GM19240 (cell line): Measurements from ENCODE around the gene RPL41.
"Not testable (repeated sequence)": the region's sequence is repeated elsewhere in the genome, so short reads cannot be mapped to it uniquely, and the experiment has no call there.

Experiments used
- DNase-seq: peaks from one replicate; pipeline ENCODE4 v3.0.0; 2011; ENCODE audit warnings: low spot score; ENCODE audit not compliant: insufficient read length

Gene RPL41

GRCh38 chr12:56116267-56117081 lies at the start of gene RPL41:
RPL41 (plus strand) TSS chr12:56116633.
- DNase-seq = peak; percentile 41

- DNase-seq = no peak
Measured at GRCh38 chr12:56071648-56072047, 44.8 kb upstream of the RPL41 start.

DNA sequence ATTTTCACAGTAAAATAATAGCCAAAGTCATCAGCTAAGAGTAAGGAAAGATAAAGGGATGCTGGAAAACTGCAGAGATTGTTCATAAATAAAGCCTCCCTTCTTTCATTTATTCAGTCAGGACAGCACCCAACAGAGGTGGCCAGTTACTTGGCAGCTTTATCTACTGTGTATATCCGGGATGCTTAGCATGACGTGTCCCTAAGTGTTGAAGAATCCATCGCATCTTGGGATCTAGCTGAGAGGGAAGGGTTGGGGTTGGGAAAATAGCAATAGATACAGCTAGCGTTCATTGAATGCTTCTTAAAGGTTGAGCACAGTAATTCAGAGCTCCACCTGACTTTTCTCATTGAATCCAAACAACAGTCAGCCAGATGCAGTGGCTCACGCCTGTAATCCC lies 42.0 kb upstream of the RPL41 start:
- DNase-seq = no peak

DNA sequence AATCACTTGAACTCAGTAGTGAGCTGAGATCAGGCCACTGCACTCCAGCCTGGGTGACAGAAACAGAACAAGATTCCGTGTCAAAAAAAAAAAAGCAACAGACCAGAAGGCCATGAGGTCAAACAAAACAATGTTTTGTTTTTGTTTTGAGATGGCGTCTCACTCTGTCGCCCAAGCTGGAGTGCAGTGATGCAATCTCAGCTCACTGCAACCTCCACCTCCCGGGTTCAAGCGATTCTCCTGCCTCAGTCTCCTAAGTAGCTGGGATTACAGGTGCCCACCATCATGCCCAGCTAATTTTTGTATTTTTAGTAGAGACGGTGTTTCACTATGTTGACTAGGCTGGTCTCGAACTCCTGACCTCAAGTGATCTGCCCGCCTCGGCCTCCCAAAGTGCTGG lies 38.5 kb upstream of the RPL41 start:
- DNase-seq = not testable (repeated sequence)

DNA sequence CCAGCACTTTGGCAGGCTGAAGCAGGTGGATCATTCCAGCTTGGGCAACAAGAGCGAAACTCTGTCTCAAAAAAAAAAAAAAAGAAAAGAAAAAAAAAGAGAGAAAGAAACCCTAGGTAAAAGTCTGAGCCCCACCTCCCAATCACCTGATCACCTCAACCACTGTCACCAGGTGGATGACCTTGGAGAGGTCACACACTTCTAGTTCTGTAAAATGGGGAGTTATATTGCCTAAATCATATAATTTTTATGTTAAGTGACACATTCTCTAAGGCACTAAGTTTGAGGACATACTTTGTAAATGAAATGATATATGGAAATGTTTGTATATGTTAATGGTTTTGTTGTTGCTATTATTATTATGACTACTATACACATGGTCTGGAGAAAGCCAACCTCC lies 38.0 kb upstream of the RPL41 start:
- DNase-seq = no peak

- peak; percentile 65 for DNase-seq
Measured at GRCh38 chr12:56078931-56079722, 37.3 kb upstream of the RPL41 start.

- no peak for DNase-seq
Measured at GRCh38 chr12:56079723-56080555, 36.5 kb upstream of the RPL41 start, which contains the start of gene ERBB3. ERBB3 (plus strand) TSS chr12:56080165; CDS start chr12:56080301, 136 bp downstream.

DNA sequence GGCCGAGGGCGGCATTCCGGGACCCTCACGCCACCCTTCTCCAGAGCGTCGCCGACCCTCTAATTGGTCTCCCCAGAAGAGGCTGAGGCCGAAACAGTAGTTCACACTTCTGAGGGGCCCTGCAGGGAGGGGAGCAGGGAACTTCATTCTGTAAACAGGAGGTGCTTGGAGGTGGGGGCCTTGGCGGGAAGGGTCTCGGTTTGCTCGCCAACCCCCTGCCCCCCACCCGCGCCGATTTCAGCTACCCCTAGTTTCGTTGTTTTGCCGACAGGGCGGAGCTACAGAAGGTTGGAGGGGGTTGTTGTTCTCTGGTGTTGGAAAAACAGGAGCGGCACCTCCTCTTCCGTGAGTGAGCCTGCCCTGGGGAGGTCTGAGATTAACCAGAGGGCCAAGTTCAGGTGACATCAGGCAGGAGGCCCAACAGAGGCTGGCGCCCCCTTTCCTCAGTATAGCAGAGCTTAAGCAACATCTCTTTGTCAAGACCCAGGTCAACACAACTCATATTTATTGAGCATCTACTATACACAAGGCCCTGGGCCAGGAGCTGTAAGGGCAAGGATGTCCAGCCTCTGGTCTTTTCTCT lies 35.8 kb upstream of the RPL41 start:
- DNase-seq = no peak

DNA sequence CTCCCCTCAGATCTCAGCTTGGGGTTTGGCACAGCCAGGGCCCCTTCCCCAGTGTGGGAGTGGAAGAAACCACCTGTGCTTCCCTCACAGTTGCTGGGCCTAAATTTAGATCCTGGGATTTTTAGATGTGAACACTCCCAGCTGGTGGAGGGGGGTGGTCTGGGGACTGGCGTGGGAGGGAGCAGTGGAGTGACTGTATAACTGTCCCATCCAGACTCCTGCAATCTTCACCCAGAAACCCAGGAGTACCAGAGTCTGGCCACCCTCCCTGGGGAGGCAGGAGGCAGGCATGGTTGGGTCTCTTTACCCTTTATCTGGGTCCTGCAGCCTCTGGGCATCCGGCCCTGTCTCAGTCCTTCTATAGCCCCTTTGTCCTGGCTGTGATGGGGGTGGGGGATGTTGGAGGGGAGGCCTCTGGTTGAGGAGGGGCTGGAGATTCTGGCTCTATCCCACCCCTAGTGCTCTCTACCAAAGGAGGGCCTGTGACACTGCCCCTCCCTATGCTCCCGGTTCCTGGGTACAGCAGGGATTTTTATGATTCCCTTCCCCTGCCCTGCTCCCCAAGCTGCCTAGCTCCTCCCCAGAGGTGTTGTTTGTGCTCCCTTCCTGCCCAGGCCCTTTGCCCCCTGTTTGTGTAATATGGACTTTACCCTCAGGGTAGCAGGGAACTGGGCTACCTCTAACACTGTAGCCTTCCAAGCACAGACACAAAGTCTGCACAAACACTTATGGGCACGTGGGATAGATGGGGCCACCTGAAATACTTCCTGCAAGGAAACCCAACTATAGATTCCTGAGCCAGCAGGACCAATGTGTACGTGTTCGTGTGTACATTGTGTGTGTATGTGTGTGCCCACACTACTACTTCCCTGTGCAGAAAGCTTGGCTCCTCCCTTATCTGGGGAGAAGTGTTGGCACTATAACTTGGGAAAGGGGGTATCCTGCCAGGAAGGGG lies 34.8 kb upstream of the RPL41 start:
- DNase-seq = no peak

- DNase-seq = no peak
Measured at GRCh38 chr12:56082382-56082781, 34.1 kb upstream of the RPL41 start.

- no peak for DNase-seq
Measured at GRCh38 chr12:56082967-56083366, 33.5 kb upstream of the RPL41 start.

DNA sequence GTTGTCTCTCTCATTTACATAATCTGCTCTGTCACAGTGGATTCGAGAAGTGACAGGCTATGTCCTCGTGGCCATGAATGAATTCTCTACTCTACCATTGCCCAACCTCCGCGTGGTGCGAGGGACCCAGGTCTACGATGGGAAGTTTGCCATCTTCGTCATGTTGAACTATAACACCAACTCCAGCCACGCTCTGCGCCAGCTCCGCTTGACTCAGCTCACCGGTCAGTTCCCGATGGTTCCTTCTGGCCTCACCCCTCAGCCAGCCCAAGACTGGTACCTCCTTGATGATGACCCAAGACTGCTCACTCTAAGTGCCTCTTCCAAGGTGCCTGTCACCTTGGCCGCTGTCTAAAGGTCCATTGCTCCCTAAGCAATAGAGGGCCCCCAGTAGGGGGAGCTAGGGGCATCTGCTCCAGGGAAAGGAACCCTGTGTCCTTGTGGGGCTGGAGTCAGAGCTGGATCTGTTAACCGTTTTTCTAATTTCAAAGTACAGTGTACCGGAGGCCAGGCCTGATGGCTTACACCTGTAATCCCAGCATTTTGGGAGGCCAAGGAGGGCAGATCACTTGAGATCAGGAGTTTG lies 31.4 kb upstream of the RPL41 start:
- no peak for DNase-seq

- no peak for DNase-seq
Measured at GRCh38 chr12:56086096-56086495, 30.3 kb upstream of the RPL41 start.

DNA sequence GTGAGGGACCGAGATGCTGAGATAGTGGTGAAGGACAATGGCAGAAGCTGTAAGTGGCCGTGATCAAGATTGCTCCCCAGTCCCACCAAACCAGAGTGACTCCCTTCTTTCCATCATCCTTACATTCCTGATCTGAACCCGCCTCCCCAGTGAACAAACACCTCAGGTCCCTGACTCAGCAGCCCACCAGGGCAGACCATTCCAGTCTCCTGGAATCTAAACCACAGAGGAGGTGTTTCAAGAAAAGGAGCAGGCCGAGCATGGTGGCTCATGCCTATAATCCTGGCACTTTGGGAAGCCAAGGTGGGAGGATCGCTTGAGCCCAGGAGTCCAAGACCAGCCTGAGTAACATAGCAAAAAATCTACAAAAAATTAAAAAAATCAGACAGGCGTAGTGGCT lies 29.8 kb upstream of the RPL41 start:
- no peak for DNase-seq

GRCh38 chr12:56087220-56087619 lies 29.2 kb upstream of the RPL41 start:
- DNase-seq = no peak

- DNase-seq = no peak
Measured at GRCh38 chr12:56097738-56098137, 18.7 kb upstream of the RPL41 start.

- no peak for DNase-seq
Measured at GRCh38 chr12:56098592-56098991, 17.8 kb upstream of the RPL41 start.

DNA sequence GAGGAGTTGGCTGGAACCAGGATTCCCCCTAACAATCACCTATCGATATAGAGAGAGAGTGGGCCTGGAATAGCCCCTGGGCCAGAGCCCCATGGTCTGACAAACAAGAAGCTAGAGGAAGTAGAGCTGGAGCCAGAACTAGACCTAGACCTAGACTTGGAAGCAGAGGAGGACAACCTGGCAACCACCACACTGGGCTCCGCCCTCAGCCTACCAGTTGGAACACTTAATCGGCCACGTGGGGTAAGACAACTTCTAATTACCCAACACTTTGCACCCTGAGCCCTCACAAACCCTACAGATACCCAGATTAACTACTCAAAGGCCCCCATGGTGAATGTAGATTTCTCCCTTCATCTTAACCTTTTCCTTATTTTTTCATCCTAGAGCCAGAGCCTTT lies 16.6 kb upstream of the RPL41 start:
- DNase-seq = no peak

DNA sequence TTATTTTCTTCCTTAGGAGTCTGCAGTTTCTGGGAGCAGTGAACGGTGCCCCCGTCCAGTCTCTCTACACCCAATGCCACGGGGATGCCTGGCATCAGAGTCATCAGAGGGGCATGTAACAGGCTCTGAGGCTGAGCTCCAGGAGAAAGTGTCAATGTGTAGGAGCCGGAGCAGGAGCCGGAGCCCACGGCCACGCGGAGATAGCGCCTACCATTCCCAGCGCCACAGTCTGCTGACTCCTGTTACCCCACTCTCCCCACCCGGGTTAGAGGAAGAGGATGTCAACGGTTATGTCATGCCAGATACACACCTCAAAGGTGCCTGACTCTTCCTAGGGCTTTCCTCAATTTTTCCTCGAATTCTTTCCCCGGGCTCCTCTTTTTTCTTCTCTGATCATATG lies 15.4 kb upstream of the RPL41 start:
- no peak for DNase-seq

DNA sequence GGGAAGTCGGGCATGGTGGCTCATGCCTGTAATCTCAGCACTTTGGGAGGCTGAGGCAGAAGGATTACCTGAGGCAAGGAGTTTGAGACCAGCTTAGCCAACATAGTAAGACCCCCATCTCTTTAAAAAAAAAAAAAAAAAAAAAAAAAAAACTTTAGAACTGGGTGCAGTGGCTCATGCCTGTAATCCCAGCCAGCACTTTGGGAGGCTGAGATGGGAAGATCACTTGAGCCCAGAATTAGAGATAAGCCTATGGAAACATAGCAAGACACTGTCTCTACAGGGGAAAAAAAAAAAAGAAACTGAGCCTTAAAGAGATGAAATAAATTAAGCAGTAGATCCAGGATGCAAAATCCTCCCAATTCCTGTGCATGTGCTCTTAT lies 13.8 kb upstream of the RPL41 start:
- DNase-seq = no peak
